ENCODE measurements around the gene PHF24. TPM values are rescaled to one million over a fixed set of nuclear protein-coding genes. Genes with fewer than 3 reads are reported as not detected.

The PHF24 gene
- total and polyA plus RNA-seq, 2 of the 13 experiments (the other 11 are each of a cell fraction or from before 2014, with no cell fraction given): 0.05 TPM; not detected in 1

DNA sequence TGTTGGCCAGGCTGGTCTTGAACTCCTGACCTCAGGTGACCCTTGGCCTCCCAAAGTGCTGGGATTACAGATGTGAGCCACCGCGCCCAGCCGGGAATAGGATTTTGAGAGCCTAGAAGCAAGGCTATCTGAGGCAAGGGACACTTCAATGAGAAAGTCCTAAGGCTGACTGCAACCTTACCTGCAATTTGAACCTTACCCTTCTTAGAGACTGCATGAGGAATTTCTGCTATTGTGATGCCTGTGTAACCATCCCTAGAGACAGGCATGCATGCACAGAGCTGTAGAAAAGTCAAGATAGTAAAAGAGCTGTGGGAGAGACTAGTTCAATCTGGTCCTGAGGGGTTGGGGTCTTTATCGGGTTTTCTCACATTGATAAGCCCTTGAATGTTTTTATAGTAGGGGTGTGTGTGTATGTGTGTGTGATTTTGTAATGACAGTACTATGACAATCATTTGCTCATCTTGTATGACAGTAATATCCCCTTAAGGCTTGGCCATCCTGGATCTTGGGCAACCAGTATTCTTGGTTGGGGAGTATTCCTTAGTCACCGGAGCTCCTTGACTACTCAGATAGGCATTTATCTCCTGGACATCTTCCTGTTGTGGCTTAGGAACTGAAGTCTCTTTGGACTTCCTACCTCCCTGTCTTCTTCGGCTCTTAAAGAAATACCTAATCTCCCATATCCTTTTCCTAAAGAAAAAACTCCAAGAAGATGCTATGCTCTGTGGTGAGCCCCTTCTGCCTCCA is 42.6 kb downstream of the PHF24 start:
- no peak overlapping the region for H2AFZ ChIP-seq (ENCODE audit: low read length)
- no peak overlapping the region for H3K27ac ChIP-seq (ENCODE audit: extremely low read length, insufficient read depth, low read length)
- H4K20me1 ChIP-seq (ENCODE audit: insufficient read depth, low read length): no peaks in the 10 kb centered on the region
- H3K9me3 ChIP-seq (ENCODE audit: low read length): no peaks in the 10 kb centered on the region
- ChIA-PET POLR2A (no interaction called here), CTCF (ENCODE audit: low intra/inter-chr PET ratio, low total read pairs) (no interaction called here)
- H3K4me2 ChIP-seq (ENCODE audit: low read depth, low read length): no peak overlapping the region
- peaks cover 24% of the 10 kb centered on the region for H3K4me1 ChIP-seq (ENCODE audit: insufficient read depth, low read length)
- H3K36me3 ChIP-seq (replicated peaks in 1 of 2; ENCODE audit: control insufficient read depth in 1 of 2, insufficient read depth in 2 of 2, low read length in 2 of 2): no peaks in the 10 kb centered on the region
- ATAC-seq (no peak), FAIRE-seq (no peak), DNase-seq (ENCODE audit: low spot score) (no peak)
- BruUV-seq (replicated peaks): no TSS peak
- no peaks in the 10 kb centered on the region for H3K27me3 ChIP-seq (ENCODE audit: control insufficient read depth in 1 of 2, insufficient read depth in 2 of 2, low read length in 2 of 2)
- no peaks in the 10 kb centered on the region for H3K79me2 ChIP-seq (ENCODE audit: insufficient read depth, low read length)
- in situ Hi-C loops (cut with HindIII; ENCODE audit: extremely low pct_ligation_motif_present, low pct_unique_long_range_greater_than_20kb) (no loop called here), intact Hi-C loops (cut with micrococcal nuclease; ENCODE audit: unreplicated experiment) (no loop called here)
- 79% methylated on average over 6 of the region's 6 CpGs for WGBS (ENCODE audit: low lambda C conversion rate)
- no peak overlapping the region for H3K4me3 ChIP-seq (replicated peaks in 1 of 3; ENCODE audit: insufficient read depth in 1 of 3, low read depth in 2 of 3, low read length in 3 of 3)
- TF ChIP-seq ZNF713 (CRISPR knock-in tag; IDR thresholded peaks at IDR 0.05) (no peak), FOSL2 (CRISPR knock-in tag; IDR thresholded peaks at IDR 0.05) (no peak), ZNF326 (CRISPR knock-in tag; IDR thresholded peaks at IDR 0.05; ENCODE audit: borderline replicate concordance) (no peak), TBX3 (IDR thresholded peaks at IDR 0.05; ENCODE audit: borderline replicate concordance) (no peak), NR1H2 (CRISPR knock-in tag; IDR thresholded peaks at IDR 0.05; ENCODE audit: borderline replicate concordance, low read depth) (no peak), MED13 (CRISPR knock-in tag; IDR thresholded peaks at IDR 0.05) (no peak), BHLHE40 (IDR thresholded peaks at IDR 0.05; ENCODE audit: low read length) (no peak), PHF5A (CRISPR knock-in tag; IDR thresholded peaks at IDR 0.05; ENCODE audit: low read depth, unreplicated experiment) (no peak), GPN1 (CRISPR knock-in tag; IDR thresholded peaks at IDR 0.05; ENCODE audit: borderline replicate concordance) (no peak), ZNF772 (CRISPR knock-in tag; IDR thresholded peaks at IDR 0.05) (no peak), DMAP1 (CRISPR knock-in tag; IDR thresholded peaks at IDR 0.05) (no peak), TAF1 (CRISPR knock-in tag; IDR thresholded peaks at IDR 0.05) (no peak), IKZF4 (CRISPR knock-in tag; IDR thresholded peaks at IDR 0.05; ENCODE audit: borderline replicate concordance, low read depth, not compliant biosample characterization) (no peak), PHF8 (CRISPR knock-in tag; IDR thresholded peaks at IDR 0.05) (no peak), ZNF556 (CRISPR knock-in tag; IDR thresholded peaks at IDR 0.05; ENCODE audit: borderline replicate concordance) (no peak)
- TF ChIP-seq, protein P1, sequence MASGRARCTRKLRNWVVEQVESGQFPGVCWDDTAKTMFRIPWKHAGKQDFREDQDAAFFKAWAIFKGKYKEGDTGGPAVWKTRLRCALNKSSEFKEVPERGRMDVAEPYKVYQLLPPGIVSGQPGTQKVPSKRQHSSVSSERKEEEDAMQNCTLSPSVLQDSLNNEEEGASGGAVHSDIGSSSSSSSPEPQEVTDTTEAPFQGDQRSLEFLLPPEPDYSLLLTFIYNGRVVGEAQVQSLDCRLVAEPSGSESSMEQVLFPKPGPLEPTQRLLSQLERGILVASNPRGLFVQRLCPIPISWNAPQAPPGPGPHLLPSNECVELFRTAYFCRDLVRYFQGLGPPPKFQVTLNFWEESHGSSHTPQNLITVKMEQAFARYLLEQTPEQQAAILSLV (CRISPR knock-in tag; IDR thresholded peaks at IDR 0.05; ENCODE audit: borderline replicate concordance): no peak
- TF ChIP-seq, protein P2, sequence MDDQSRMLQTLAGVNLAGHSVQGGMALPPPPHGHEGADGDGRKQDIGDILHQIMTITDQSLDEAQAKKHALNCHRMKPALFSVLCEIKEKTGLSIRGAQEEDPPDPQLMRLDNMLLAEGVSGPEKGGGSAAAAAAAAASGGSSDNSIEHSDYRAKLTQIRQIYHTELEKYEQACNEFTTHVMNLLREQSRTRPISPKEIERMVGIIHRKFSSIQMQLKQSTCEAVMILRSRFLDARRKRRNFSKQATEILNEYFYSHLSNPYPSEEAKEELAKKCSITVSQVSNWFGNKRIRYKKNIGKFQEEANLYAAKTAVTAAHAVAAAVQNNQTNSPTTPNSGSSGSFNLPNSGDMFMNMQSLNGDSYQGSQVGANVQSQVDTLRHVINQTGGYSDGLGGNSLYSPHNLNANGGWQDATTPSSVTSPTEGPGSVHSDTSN (CRISPR knock-in tag; IDR thresholded peaks at IDR 0.05; ENCODE audit: borderline replicate concordance): no peak
- H3K9ac ChIP-seq (ENCODE audit: insufficient read depth, low read depth, low read length): no peak overlapping the region
